DMS79 treated with DMSO at 0.1 percent for 48 hours (cell line): ENCODE measurements around the gene RBL2.
"Not testable (repeated sequence)": the region's sequence is repeated elsewhere in the genome, so short reads cannot be mapped to it uniquely, and the experiment has no call there.

ENCODE experiments used
- DNase-seq: peaks from one replicate; lab custom pipeline; 2025; lab: John Stamatoyannopoulos, UW

Gene RBL2

GRCh38 chr16:53537626-53538025, 103.4 kb downstream of the RBL2 start:
- DNase-seq = no peak

- not testable (repeated sequence) for DNase-seq
These were observed 105.1 kb downstream of the RBL2 start for GRCh38 chr16:53539346-53539745.

GRCh38 chr16:53539759-53540718, 105.8 kb downstream of the RBL2 start:
- DNase-seq = not testable (repeated sequence)
